ENCODE results near the gene SLC41A2.

SLC41A2 gene

GRCh38 chr12:104942075-104942474, 16.0 kb downstream of the SLC41A2 start:
- H3K36me3 ChIP-seq (ENCODE audit: insufficient read depth, low read length), result no peaks in the 10 kb centered on the region
- no peaks in the 10 kb centered on the region for H3F3A ChIP-seq (ENCODE audit: low read depth)
- peaks cover 4% of the 10 kb centered on the region; the same call in 1 of the 2 replicates for H3K9me3 ChIP-seq (ENCODE audit: insufficient read depth, low read depth, low read length)
- H3K9me2 ChIP-seq (replicated peaks; ENCODE audit: low read depth, low read length), result no peaks in the 10 kb centered on the region
- H3K4me3 ChIP-seq (ENCODE audit: low read length, poor library complexity, severe bottlenecking), result no peak overlapping the region
- TF ChIP-seq, protein P1, sequence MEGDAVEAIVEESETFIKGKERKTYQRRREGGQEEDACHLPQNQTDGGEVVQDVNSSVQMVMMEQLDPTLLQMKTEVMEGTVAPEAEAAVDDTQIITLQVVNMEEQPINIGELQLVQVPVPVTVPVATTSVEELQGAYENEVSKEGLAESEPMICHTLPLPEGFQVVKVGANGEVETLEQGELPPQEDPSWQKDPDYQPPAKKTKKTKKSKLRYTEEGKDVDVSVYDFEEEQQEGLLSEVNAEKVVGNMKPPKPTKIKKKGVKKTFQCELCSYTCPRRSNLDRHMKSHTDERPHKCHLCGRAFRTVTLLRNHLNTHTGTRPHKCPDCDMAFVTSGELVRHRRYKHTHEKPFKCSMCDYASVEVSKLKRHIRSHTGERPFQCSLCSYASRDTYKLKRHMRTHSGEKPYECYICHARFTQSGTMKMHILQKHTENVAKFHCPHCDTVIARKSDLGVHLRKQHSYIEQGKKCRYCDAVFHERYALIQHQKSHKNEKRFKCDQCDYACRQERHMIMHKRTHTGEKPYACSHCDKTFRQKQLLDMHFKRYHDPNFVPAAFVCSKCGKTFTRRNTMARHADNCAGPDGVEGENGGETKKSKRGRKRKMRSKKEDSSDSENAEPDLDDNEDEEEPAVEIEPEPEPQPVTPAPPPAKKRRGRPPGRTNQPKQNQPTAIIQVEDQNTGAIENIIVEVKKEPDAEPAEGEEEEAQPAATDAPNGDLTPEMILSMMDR (conservative IDR thresholded peaks at IDR 0.05; ENCODE audit: low read length), result no peak
- TF ChIP-seq EZH2phosphoT487 (IDR thresholded peaks at IDR 0.05; ENCODE audit: borderline replicate concordance), result no peak
- no peaks in the 10 kb centered on the region for H3K27me3 ChIP-seq (ENCODE audit: insufficient read depth, low read length, poor library complexity, severe bottlenecking)
- no peak overlapping the region for H3K4me2 ChIP-seq (ENCODE audit: low read depth, low read length, poor library complexity, severe bottlenecking)
- H3K79me2 ChIP-seq (ENCODE audit: insufficient read depth, low read length), result no peaks in the 10 kb centered on the region
- H3K9ac ChIP-seq (ENCODE audit: low read depth, low read length, poor library complexity, severe bottlenecking), result no peak overlapping the region
- no peaks in the 10 kb centered on the region for H3K4me1 ChIP-seq (ENCODE audit: insufficient read depth, low read length, poor library complexity, severe bottlenecking)
- H4K20me1 ChIP-seq (ENCODE audit: insufficient read depth, low read length, poor library complexity, severe bottlenecking), result no peaks in the 10 kb centered on the region
- H2AFZ ChIP-seq (ENCODE audit: low read length), result no peak overlapping the region

- H3K9ac ChIP-seq (ENCODE audit: low read depth, low read length, poor library complexity, severe bottlenecking), result no peak overlapping the region
- TF ChIP-seq, protein P1 (conservative IDR thresholded peaks at IDR 0.05; ENCODE audit: low read length), result no peak
- no peak for TF ChIP-seq EZH2phosphoT487 (IDR thresholded peaks at IDR 0.05; ENCODE audit: borderline replicate concordance)
- no peaks in the 10 kb centered on the region for H3F3A ChIP-seq (ENCODE audit: low read depth)
- no peaks in the 10 kb centered on the region for H3K79me2 ChIP-seq (ENCODE audit: insufficient read depth, low read length)
- H3K4me1 ChIP-seq (ENCODE audit: insufficient read depth, low read length, poor library complexity, severe bottlenecking), result no peaks in the 10 kb centered on the region
- peaks cover 4% of the 10 kb centered on the region; the same call in 1 of the 2 replicates for H3K9me3 ChIP-seq (ENCODE audit: insufficient read depth, low read depth, low read length)
- H2AFZ ChIP-seq (ENCODE audit: low read length), result no peak overlapping the region
- H3K9me2 ChIP-seq (replicated peaks; ENCODE audit: low read depth, low read length), result no peaks in the 10 kb centered on the region
- no peaks in the 10 kb centered on the region for H3K36me3 ChIP-seq (ENCODE audit: insufficient read depth, low read length)
- H3K4me2 ChIP-seq (ENCODE audit: low read depth, low read length, poor library complexity, severe bottlenecking), result no peak overlapping the region
- no peaks in the 10 kb centered on the region for H3K27me3 ChIP-seq (ENCODE audit: insufficient read depth, low read length, poor library complexity, severe bottlenecking)
- no peak overlapping the region for H3K4me3 ChIP-seq (ENCODE audit: low read length, poor library complexity, severe bottlenecking)
- no peaks in the 10 kb centered on the region for H4K20me1 ChIP-seq (ENCODE audit: insufficient read depth, low read length, poor library complexity, severe bottlenecking)
Observed at GRCh38 chr12:104941454-104941853, 16.6 kb downstream of the SLC41A2 start.

DNA sequence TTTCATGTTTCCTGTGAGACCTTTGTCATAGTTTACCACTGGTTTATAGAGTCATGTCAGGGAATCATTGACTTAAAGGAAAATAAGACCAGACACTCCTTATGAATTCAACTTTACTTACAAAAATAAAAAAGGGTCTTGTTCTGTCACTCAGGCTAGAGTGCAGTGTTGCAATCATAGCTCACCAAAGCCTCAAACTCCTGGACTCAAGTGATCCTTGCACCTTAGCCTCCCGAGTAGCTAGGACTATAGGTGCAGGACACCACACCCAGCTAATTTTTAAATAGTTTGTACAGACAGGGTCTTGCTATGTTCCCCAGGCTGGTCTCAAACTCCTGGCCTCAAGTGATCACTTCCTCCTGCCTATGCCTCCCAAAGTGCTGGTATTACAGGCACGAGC, 19.0 kb downstream of the SLC41A2 start:
- Histone ChIP-seq H4K20me1 (ENCODE audit: insufficient read depth, low read length, poor library complexity, severe bottlenecking) (no peaks in the 10 kb centered on the region), H2AFZ (ENCODE audit: low read length) (no peak overlapping the region)

More for the DNA sequence above, 19.0 kb downstream of the SLC41A2 start:
- H3K4me2 ChIP-seq (ENCODE audit: low read depth, low read length, poor library complexity, severe bottlenecking), result no peak overlapping the region
- no peaks in the 10 kb centered on the region for H3K9me2 ChIP-seq (replicated peaks; ENCODE audit: low read depth, low read length)
- H3K4me3 ChIP-seq (ENCODE audit: low read length, poor library complexity, severe bottlenecking), result no peak overlapping the region
- no peak overlapping the region for H3K9ac ChIP-seq (ENCODE audit: low read depth, low read length, poor library complexity, severe bottlenecking)
- TF ChIP-seq, protein P1 (conservative IDR thresholded peaks at IDR 0.05; ENCODE audit: low read length), result no peak
- no peak for TF ChIP-seq EZH2phosphoT487 (IDR thresholded peaks at IDR 0.05; ENCODE audit: borderline replicate concordance)
- H3K36me3 ChIP-seq (ENCODE audit: insufficient read depth, low read length), result no peaks in the 10 kb centered on the region
- no peaks in the 10 kb centered on the region for H3K79me2 ChIP-seq (ENCODE audit: insufficient read depth, low read length)
- no peaks in the 10 kb centered on the region for H3F3A ChIP-seq (ENCODE audit: low read depth)
- no peaks in the 10 kb centered on the region for H3K27me3 ChIP-seq (ENCODE audit: insufficient read depth, low read length, poor library complexity, severe bottlenecking)
- H3K9me3 ChIP-seq (ENCODE audit: insufficient read depth, low read depth, low read length), result peaks cover 4% of the 10 kb centered on the region; the same call in 1 of the 2 replicates
- H3K4me1 ChIP-seq (ENCODE audit: insufficient read depth, low read length, poor library complexity, severe bottlenecking), result no peaks in the 10 kb centered on the region
